Hepatocyte (in vitro differentiated cells): ENCODE results near the gene POLR3K.

Experiments
- CTCF ChIP-seq: fragments of 200-600 bp; sonication (generic); IDR thresholded peaks from 2 replicates; pipeline ENCODE4 v1.5.1; 2016; ENCODE audit warnings: antibody characterized with exemption, mild to moderate bottlenecking; ENCODE audit not compliant: poor library complexity
- EZH2 ChIP-seq: fragments of 200-600 bp; sonication (generic); IDR thresholded peaks from 2 replicates; pipeline ENCODE4 v1.6.1; 2016; ENCODE audit warnings: antibody characterized with exemption, mild to moderate bottlenecking, borderline replicate concordance
- EZH2phosphoT487 ChIP-seq: fragments of 200-600 bp; sonication (generic); IDR thresholded peaks from one replicate; pipeline ENCODE4 v1.6.1; 2018; ENCODE audit warnings: antibody characterized with exemption, mild to moderate bottlenecking, low read depth, moderate library complexity; ENCODE audit not compliant: unreplicated experiment, severe bottlenecking

- TF ChIP-seq CTCF (no peak), EZH2 (no peak), EZH2phosphoT487 (no peak)
Observed at GRCh38 chr16:85865-86264, 32.5 kb upstream of the POLR3K start.
